HG02884 (cell line): ENCODE measurements around the gene SLC9C2.
A peak's percentile ranks its signal among the peaks of the same experiment; 100 is the strongest.
"Not testable (repeated sequence)": the region's sequence is repeated elsewhere in the genome, so short reads cannot be mapped to it uniquely, and the experiment has no call there.

Experiments
- ATAC-seq: cut with Tn5 transposase; IDR thresholded peaks from one replicate; pipeline ENCODE4 v1.9.1; 2021; ENCODE audit warnings: mild to moderate bottlenecking, moderate library complexity; ENCODE audit not compliant: unreplicated experiment

SLC9C2 gene

GRCh38 chr1:173590557-173590956 is 12.3 kb downstream of the SLC9C2 start:
- ATAC-seq: no peak

GRCh38 chr1:173581383-173582079 is 21.3 kb downstream of the SLC9C2 start:
- no peak for ATAC-seq

DNA sequence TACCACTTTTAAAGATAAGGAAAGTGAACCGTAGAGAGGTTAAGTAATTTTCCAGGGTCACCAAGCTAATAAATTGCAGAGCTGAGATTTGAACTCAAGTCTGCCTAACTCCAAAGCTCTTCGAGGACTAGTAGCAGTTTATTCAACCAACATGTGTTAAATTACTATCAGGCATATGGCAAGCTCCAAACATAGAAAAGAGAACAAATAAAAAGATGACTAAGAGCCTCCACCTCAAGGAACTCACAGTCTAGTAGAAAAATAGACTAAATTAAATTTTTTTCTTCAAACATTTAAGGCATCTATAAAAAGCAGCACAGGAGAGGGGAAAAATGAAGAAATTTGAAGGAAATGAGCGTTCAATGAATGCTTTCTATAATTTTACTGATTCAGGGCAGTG is 22.2 kb downstream of the SLC9C2 start:
- no peak for ATAC-seq

DNA sequence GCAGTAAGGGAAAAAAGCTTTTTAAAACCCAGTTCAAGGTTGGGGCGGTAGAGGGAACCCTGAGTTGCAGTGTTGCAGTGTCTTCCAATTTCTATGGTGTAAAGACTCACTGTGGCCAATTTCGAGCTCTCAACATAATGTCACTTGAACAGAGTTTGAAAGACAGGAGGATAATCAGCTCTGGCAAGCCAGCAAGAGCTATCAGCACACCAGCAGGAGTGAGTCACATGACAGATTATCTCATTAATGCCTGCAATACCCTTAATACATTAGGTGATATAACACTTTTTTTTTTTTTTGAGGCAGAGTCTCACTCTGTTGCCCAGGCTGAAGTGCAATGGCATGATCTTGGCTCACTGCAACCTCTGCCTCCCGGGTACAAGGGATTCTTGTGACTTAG is 22.8 kb downstream of the SLC9C2 start:
- no peak for ATAC-seq

GRCh38 chr1:173573596-173573995 is 29.3 kb downstream of the SLC9C2 start:
- ATAC-seq: no peak

DNA sequence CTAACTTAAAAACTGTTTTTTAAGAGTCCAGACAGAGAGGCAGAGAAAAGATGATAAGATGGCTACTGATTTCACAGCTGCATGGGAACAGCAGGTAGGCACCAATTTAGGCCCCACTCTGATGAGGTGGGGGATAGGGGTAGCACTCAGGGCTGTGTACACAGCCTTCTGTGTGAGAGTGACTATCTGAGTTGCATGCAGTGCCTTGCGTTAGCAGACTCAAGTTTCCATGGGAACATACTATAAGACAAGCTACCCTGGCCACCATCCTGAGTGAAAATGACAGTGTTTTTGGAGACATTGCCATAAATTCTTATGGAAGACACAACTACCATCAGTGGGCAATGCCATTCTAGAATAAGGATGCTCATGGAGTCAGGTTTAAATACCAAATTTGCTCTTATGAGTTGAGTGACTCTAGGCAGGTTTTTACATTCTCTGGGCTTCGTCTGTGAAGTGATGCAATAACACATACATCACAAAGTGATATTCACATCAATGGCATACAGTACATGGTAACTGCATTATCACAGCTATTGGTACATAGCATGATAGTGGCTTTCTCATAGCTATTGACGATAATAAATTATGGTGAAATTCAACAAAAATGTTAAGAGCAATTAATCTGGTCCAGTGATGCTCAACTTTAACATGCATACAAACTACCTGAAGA is 30.5 kb downstream of the SLC9C2 start:
- no peak for ATAC-seq

DNA sequence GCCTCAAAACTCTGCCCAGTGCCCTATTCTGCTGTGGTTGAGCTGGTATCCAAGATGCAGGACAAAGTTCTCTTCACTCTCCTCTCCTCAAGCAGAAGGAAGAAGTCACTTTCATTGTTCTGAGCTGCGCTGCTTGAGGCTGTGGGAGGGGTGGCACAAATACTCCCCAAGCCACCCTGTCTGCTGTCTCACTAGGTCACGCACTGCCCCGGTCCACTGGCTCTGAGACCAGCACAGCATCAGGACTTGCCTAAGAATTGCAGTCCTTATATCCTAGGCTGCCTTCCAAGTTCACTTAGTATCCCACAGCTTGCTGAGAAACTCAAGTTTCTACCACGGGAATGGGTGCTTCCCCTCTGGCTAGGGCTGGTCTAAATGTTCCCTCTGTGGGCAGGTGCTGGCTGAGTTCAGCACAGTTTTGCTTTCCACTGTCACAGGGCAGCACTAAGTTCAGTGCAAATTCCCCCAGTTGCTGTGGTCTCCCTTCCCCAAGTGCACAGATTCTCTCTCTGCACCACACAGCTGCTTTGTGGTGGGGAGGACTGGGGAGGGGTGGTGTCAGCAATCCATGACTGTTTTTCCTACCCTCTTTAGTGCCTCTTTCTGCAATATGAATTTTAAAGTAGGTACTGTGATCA is 32.4 kb downstream of the SLC9C2 start:
- peak; percentile 84 for ATAC-seq

- no peak for ATAC-seq
Observed at GRCh38 chr1:173568483-173568882, 34.4 kb downstream of the SLC9C2 start.

- ATAC-seq: not testable (repeated sequence)
Observed at GRCh38 chr1:173563846-173564245, 39.0 kb downstream of the SLC9C2 start.

DNA sequence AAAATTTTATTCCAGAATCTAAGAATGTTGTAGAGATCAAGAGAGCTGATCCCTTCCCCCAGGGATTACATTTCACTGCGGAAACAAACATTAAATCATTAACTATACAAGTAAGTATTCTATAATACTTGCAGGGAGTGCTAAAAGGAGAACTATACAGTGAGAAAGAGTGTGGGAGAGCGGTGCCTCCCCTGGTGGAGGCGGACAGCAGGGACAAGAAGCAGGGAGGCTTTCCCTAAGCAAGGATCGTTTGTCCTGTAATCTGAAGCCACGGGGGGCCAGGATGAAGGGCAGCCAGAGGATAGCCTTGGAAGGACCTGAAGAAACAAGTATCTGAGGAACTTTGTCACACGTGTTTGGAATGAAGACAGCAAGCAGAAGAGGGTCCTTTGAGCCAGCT is 40.1 kb downstream of the SLC9C2 start:
- ATAC-seq: no peak

DNA sequence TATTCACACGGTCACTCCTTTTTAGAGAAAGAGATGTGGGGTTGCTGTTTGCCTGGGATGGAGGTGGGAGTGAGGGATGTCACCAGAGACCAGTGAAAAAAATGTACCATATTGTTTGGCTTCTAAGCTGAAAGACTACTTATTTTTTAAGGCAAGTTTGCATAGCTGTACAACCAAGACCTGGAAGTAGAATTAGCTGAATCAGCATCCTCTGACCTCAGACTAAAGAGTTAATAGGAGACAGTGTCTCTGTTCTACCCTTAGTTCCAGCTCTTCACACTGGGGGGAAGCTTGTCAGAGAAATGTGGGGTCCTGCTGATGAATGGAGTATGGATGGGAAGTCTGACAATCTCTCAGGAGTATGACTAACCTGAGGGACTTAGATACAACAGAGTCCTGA is 41.6 kb downstream of the SLC9C2 start:
- no peak for ATAC-seq

DNA sequence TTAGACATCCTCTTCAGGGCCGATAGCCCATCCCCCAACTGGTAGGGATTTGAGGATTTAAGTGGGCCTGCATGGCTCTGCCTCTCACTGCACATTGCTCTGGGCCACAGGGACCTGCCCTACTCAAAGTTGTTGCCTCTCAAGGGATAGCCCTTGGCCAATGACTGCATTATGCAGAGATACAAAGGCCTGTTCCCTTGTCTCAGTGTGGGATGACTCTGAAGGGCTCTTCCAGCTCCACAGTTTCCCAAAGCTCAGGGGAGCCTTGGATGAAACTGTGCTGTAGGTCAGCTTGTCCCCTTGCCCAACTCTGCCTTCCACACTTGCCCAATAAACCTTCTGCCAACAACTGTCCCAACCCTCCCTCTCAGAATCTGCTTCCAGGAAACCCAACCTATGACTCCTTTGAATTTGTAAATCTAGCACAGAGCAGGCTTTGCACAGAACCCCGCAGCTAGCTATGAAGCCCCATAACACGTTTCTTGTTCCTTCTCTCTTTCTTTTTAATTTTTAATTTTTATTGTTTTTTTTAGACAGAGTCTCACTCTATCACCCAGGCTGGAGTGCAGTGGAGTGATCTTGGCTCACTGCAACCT is 42.5 kb downstream of the SLC9C2 start:
- no peak for ATAC-seq

DNA sequence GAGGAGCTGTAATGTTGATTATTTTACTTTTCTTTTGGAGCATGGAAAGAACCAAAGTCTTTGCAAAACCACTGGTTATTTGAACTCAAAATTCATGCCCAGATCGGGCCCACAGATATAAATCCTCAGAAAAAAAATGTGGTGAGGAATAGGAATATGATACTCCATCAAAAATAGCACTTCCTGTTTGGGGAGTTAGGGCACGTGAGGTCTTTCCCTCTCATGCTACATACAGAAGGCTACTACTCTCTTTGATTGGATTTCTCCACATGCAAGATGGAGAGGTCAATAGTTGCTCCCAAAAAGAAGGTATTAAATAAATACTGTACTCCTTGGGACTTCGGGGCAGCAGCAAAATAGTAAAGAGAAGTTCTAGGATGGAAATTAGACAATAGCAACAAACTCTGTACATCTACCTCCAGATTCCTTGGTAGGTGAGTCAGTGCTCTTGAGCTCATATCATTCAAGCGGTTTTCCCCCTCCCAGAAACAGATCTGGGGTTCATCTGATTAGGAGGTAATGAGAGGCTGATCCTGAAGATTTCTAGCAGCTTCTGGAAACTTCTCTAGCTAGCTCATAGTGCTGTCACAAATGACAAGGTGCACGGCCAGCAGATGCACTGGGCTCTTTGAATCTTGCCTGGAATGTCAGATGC is 47.1 kb downstream of the SLC9C2 start:
- no peak for ATAC-seq

- ATAC-seq: no peak
Observed at GRCh38 chr1:173554541-173555250, 48.2 kb downstream of the SLC9C2 start.

- ATAC-seq: no peak
Observed at GRCh38 chr1:173554089-173554488, 48.8 kb downstream of the SLC9C2 start.

DNA sequence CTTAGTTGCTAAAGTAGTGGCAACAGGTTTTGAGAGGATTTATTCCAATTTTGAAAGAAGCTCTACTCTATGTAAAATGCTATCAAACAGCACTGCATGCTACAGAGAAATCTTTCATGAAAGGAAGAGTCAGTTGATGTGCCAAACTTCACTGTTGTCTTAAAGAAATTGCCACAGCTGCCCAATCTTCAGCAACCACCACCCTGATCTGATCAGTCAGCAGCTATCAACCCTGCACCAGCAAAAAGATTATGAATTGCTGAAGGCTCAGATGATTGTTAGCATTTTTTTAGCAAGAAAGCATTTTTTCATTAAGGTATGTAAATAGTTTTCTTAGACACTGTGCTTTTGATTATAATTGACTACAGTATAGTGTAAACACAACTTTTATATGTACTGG is 49.6 kb downstream of the SLC9C2 start:
- no peak for ATAC-seq

- no peak for ATAC-seq
Observed at GRCh38 chr1:173551699-173552098, 51.2 kb downstream of the SLC9C2 start.

DNA sequence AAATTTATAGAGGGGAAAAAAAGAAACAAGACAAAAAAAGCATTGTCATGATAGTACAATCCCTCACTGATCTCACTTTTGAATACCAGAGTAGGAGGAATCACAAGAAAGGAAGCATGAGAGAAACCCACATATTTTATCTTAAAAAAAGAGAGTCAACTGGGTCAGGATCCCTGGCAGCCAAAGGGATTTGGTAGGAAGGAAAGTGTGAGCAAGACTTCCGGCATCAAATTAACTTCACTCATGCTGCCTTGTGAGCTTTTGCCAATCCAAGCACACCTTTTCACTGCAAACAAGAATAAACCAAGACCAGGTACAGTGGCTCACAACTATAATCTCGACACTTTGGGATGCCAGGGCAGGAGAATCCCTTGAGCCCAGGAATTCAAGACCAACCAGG is 53.1 kb downstream of the SLC9C2 start:
- no peak for ATAC-seq

- no peak for ATAC-seq
Observed at GRCh38 chr1:173545688-173546087, 57.2 kb downstream of the SLC9C2 start.

DNA sequence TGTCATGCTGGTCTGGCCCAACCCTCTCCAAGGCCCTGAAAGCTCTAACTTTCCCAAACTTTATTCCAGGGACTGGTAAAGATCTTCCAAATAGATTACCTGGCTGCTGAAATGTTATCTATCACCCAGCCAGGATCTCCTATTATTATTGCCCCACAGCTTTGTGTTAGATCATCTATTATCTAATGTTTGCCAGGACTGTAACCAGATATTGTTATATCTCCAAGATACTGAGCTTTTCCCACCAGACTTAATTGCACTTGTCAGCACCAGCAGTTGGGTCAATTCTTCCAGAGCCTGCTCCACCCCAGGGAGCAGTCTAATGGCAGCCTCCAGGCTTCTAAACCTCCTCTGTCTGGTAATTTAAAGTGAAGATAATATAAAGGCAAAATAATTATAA is 66.6 kb downstream of the SLC9C2 start:
- no peak for ATAC-seq

GRCh38 chr1:173532237-173532636 is 70.6 kb downstream of the SLC9C2 start:
- no peak for ATAC-seq
